Stimulated activated CD8-positive, alpha-beta memory T cell treated with anti-CD3 and anti-CD28 coated beads, Interleukin-12 subunit alpha, Interleukin-12 subunit beta, amount 100 ng/mL, for 4 hours (primary cell): Measurements from ENCODE around the gene TCF4.

ENCODE experiments used
- DNase-seq: peaks from one replicate; pipeline ENCODE4 v3.0.0-alpha.2; 2020; ENCODE audit warnings: low read depth

Gene TCF4

DNA sequence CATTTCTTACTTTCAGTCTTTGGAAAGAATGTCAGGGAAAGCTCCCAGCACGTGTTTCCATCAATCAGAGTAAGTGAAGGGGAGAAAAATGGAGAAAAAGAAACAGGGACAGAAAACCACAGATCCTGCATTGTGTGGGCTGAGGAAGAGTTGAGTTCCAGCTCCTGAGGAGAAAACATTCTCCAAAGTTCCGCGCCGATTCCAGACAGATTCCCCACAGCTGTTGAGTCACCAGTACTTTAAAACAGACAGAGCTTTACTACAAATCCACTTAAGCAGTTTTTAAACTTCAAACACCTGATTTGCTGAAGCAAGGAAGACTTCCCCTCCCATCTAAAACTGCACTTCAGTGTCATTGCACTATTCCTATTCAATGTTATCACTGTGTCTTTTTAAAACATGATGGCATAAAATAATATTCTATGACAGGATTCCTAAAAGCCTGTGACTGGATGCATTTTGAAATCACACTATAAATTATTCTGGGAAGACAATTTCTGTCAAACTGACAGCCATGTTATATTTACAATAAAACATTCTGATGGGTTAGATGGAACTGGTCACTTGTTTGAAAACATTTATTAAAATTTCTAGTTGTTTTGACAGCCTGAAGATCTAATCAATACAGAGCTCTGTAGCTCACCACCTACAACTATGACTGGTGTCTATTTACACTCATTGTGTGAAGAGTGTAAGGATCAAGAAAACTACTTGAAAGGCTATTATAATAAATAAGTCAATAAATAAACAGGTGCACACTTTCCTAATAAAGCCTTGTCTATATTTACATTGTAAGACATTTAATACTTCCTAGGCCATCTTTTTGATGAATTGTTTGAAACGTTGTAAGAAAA lies 40.9 kb downstream of the TCF4 start:
- no peak for DNase-seq

DNA sequence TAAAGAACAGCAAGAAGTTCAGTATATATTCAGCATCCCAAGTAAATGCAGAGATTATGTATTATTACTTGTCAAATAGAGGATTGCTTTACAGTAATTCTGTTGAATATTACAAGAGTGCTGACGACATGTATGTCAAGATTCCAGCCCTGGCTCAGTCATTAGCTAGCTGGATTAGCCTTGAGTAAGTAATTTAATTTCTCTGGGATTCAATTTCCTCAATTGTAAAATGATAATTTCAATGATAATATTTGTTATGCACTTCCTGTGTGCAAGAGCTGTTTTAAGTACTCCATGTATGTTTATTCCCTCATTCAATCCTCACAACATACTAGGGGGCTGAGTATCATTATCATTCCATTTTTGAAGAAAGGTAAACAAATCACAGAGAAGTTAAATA lies 44.0 kb downstream of the TCF4 start:
- DNase-seq: no peak

DNA sequence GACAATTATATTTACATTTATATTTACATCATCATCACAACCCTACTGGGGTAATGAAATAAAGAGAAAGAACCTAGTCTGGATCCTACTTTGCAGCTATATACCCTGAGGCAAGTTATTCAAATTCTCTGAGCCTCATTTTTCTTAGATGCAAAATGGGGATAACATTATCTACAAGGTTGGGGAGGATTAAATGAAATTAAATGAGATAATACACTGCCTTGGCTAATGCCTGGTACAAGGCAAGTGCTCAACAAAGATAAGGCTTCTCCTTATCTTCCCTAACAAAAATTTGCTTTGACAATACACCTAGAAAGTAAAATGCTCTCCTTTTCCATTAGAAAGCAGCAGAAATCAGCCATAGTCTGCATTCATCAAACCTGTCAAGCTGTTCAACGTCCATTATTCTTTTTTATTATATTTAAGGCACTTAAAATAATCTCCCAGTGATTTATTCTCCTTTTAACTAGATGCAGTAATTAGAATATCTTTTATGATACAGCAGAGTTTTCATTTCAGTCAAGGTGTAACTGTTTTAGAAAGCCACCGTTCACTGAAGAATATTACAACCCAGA lies 44.8 kb downstream of the TCF4 start:
- no peak for DNase-seq

DNA sequence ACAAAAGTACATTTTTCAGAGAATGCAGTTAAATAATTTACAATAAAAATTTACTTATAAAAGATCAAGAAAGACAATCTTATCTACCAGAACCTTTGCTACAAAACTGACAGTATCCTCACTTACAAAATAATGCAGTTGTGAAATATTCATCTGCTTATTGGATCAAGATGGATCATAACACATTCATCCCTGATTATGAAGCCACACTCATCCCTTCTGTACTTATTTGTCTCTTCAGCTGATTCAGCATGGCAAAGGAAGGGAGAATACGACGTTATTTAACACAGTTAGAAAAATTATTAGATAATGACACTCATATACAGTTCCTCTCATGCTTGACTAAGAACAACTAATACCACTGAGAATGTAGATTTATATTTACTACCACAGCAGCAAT lies 46.4 kb downstream of the TCF4 start:
- no peak for DNase-seq

DNA sequence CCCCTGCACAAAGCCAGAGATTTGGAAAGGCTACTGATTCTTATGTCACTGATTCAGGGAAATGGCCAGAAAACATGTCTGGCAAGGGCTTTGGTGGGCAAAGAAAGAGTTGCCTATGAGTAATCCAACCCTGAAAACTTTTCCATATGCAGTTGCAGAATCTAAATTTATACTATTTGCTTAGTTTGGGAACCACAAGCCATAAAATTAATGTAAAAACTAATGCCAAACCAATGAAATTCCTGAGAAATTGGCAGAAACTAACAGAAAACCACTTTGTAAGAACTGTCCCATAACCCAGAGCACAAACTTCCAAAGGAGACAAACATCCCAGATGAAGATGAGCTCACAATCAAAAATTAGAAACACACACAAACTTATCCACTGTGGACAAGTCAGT lies 48.8 kb downstream of the TCF4 start:
- DNase-seq: no peak

DNA sequence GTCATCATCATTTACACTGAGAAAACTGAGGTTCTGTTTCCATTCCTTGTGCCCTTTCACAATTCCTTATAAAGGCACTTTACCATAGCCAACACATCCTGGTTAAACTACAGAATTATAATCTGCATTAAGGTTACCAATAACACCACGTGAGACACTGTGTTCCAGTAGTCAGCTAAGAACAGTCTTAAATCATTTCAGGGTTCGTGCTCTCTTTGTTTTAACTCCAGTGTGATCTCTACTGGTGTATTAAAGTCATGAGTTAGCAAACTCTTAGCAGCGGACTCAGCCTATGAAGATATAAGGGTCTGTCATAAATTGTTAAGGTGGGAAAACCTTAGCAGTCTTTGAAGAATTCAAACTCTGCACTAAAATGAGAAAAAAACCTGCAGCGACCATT lies 53.0 kb downstream of the TCF4 start:
- no peak for DNase-seq

DNA sequence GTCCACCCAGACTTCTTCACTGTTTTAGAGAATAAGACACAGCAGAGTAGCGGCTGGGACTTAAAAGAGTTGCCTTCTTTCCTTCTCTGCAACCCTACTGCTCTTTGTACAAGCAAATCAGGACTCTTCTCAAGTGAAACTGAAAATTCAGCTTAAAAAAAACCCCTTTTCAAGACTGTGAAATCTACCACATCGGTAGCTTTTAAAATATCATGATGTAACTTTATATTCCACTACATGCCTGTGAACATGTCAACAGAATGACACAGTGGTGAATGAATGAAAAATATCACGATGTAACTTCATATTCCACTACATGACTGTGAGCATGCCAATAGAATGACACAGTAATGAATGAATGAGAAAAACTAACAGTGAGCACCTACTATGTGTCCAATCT lies 53.4 kb downstream of the TCF4 start:
- DNase-seq: no peak

DNA sequence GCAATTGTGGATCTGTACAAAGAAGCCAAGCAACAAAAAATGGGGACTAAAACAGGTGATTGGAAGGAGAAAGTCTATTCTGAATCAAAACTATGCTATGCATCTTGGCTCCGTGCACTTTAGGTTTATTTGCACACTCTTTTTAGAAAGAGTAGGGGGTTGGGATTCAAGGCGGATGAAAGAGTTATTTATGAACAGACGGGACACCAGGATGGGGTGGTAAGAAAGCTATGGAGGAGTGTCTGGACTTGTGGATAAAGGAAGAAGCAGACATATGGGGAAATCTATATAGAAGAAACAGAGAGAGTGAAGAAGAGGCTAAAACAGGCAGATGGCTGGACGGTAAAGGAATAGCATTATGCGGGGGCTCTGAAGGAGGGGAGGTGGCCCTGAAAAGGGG lies 57.8 kb downstream of the TCF4 start:
- DNase-seq: no peak

DNA sequence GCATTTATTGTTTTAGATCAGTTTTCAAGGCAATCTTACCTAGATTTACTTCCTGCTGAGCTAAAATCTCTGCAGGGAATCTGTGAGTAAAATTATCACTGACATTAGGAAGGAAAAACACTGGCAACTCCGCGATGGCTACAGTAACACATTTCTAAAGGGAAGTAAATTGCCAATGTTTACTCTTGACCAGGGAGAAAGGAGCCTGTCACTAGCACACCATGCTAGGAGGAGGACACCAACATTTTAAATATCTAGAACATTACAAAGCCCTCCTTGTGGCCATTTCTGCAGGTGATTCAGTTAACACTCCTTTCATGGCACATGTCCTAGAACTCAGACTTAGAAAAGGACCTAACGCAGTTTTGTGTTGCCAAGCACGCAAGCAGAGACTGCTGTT lies 58.4 kb downstream of the TCF4 start:
- DNase-seq: no peak

DNA sequence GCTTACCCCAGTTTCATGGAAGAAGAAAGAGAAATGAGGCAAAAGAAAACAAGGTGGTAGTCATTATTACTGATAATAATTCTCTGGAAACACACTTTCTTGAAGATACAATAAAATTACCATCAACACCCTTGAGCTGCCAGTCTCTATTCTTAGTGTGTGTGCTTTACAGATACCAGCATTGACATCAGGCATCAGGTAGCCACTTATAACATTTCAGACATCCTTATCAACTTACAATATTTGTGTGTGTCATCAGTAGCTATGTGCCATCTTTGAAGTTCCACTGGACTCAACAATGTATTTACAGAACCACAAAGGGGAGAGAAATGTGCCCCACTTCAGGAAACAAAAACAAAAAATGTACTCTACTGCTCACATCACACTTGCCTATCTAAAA lies 62.1 kb downstream of the TCF4 start:
- no peak for DNase-seq

DNA sequence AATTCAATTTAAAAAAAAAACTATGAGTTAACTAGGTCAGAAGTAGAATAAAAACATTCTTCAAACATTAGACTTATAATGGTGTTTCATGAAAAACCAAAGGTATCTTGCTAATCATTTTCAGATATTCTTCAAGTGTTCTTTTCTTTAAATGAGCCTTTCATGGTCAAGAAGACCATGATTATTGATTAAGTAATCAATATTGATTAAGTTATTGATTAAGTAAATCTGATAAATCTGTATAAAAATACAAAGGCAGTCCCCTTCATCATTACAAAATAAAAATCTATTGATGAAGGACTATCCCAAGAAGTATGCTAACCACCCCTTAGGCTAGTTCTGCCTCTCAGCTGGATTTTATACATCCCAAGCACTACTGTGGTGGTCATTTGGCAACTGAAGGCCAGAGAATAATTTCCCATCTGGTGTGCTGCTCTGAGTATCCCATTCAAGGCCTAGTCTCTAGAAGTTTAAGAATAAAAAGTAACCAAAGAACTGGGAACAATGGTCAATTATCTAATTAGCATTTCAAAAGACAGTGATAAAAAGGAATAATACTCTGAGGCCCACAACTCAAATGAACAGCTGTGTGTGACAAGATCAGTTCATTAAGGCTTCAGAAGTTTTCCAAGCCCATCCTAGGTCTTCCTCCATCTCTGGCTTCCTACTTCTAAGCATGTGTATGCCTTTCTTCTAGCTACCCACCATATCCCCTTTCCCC lies 63.5 kb downstream of the TCF4 start:
- no peak for DNase-seq

DNA sequence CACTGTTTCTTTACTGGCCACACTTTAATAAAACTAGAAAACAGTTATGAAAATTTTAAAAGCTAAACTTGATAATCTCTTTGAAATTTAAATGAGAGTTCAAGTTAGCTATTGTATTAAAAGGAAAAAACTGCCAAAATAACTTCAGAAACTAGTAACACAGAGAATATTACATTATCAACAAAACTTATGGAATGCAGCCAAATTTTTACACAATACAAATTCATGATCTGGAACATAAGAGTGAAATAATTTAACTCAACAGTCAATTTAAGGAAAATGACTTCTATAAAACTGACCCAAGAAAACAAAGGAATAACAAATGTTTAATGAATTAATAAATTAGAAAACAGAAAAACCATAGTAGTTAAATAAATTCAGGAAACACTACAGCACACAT lies 65.0 kb downstream of the TCF4 start:
- DNase-seq: no peak

DNA sequence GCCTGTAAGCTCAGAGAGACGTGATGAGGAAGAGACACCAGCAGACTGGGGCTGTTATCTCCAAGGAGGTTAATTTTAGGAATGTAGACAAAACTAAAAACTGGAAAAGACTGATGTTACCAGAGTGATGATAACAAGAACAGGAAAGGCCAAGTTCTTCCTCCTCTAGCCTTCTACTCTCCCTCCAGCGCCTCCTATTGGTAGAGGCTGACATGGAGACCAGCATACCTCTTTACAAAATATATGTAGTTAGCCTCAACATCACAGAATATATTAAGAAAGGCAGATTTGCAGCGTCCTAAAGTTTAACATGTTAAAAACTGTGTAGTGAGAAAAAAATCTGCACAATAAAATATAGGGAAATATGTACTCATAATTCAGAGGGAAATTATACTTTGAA lies 66.0 kb downstream of the TCF4 start:
- DNase-seq: no peak

DNA sequence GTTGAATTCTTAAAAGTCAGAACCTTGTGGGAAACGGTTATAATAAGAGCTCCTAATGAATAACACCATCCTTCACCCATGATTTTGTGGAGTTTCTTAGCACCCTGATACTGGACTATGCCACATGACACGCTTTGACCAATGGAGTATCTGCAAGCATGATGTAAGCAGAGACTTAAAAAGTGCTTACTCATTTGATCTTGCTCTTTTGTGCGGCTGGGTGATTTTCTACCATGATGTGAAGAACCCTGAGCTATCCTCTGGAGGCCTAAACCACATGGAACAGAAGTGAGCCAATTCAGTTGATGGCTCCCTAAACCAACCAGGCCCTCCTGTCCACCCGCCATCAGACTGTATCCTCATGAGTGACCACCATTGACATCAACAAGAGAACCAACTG lies 70.9 kb downstream of the TCF4 start:
- DNase-seq: no peak

DNA sequence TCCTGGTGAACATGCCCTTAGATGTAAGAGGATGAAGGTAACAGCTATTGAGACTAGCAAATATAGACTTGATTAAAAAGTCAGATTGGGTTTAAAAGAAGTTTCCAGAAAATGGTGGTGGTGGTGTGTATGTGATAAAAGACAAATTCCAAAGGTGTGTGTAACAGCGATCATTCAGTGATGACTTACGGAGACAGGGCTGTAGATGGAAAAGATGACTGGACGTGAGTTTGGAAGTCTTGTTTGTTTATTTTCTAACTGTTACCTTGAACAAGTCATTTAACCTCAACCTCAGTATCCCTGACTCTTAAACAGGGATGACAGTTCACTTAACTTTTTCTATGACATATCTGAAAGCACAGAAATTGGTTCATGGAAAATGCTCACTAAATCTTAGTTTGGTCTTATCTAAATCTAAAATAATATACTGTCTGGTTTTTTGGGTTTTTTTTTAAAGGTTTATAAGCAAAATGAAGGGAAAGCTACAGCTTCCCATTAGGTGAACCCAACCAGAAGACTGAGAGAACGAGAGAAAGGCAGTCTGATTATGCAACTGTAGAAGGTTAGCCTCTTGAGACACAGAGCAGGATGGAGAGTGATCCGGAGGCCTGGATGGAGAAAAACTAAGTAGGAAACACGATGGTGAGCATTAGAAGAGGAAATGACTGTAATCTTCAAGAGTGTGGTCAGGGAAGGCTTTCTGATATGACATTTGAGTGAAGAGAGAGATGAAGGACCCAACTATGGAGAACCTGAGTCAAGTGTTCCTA lies 71.9 kb downstream of the TCF4 start:
- DNase-seq: no peak

DNA sequence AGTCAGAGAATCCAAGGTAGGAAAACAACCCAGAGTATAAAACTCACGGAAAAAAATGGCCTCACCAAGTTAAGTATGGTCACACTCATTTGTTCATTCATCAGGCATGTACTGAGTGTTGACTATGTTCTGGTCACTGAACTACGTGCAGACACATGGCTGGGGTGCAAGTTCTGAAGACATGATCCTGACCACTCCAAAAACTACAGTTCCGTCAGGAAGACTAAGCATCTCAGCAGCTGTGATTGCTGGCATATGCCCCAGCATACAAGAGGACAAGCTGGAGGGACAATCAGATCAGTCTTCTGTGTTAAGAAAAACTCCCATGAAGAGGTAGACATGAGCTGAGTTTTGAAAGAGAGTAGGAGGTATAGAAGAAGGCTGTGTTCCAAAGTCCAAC lies 72.8 kb downstream of the TCF4 start:
- no peak for DNase-seq

DNA sequence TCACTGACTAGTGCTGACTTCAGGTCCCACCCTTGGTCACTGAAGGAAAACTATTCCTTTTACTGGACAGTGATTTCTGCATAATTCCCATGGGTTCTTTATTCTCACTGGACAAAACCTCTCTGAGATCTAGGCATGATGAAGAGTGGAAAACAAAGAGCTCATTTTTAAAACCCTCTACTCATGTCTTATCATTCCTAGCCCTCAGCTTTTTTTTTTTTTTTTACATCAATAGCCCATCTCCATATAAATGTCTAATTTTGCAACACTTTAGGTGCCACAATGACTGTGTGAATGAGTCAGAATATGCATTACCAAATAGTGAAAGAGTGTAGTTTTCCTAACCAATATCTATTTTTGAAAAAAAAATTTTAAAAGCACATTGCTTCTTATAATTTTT lies 74.8 kb downstream of the TCF4 start:
- no peak for DNase-seq

DNA sequence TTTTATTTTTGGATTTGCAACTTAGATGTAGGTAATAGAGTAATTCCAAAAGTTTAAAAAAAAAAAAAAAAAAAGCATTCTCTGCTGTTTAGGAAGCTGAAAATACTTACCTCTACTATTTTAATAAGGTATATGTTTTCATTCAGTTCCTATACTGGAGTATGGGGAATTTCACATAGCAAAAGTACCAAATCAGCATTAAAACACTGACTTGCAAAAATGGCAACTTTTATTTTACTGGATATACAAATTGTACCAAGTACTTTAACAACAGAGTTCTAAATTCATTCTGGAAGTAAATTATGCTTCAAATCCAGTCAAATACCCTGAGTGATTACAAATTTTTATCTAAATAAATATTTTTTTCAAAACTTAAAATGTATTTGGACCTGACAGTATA lies 76.7 kb downstream of the TCF4 start:
- DNase-seq: no peak

DNA sequence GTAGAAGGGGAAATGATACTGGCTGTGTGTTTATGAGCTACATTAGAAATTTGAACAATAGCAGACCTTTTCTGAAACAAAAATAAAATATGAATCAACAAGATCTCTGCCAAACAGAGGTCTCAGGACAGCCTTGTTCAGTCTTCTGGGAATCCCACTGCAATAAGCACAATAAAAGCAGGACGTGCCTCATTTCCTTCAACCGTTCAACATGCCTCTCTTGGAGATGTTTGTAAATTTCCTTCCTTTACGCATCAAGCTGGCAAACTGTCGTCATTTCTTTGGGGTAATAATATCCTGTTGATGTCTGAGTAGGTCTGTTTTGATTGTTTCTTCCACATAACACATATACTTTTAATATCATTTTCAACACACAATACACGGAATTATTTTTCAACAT lies 77.2 kb downstream of the TCF4 start:
- DNase-seq: no peak

DNA sequence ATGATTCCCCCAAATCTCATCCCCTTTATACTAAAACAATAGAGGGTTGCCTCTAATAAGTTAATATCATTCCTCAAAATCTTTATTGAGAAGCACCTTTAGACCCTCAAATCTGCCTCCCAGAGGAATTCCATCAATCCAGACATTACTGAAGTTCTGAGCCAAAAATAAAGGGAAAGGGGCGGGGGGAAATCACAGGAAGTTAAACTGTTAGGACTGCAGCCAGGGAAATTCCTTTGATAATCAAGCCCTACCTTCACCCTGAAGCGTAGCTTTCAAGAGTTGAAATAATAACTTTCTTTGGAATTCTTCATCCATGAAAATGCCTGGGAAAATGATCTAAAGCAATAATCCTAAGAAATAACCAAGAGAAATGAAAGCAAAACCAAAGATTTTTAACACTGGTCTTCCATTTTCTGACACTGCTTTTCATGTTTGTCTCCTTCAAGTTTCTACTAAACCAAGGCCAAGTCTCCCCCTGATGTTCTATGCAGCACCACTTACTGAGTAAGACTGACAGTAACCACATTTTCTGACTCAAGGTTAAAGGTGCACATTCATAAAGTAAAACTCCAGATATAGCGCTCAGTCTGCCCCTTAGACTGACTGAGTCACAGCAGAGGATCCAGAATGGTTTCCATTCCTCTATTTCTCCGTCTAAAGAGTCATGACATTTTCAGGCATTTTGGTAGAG lies 78.2 kb downstream of the TCF4 start:
- no peak for DNase-seq

DNA sequence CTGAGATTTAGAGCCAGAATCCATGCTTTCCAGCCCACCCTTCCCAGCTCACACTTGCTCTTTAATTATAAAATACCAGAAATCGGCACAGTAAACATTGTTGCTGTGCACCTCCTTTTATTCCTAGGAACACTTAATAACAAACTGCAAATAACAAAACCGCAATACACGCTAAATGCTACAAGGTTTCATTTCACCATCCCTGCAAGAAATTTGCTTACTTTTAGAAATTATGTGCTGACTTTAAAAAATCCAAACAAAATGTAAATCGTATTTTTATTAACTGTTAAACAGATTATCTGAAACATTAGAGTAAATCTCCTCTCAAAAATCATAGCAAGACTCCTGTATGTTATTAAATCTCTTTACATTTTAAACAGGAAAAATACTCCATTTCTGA lies 79.3 kb downstream of the TCF4 start:
- DNase-seq: no peak

DNA sequence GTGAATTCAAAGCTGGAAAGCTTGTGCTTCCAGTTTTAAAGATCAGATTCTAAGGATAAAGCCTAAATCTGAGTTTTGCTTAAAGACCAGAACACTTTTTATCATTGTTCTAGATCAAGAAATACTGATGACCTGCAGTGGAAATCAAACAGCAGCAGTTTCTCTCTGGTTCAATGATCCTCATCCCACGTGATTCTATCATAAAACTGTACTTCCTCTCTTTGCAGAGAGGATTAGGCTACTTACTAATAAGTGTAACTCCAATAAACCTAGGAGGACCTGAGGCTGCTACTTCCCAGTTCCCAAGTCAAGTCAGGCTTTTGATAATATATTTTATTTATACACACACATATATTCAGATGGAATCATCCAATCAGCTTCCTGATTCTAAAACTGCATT lies 81.9 kb downstream of the TCF4 start:
- DNase-seq: no peak
